IMR-90 (cell line): ENCODE results near the gene PLP1.

Experiments used
- TF ChIP-seq, protein P1 (sequence below): conservative IDR thresholded peaks from 2 replicates; pipeline ENCODE4 v1.5.1; 2012; ENCODE audit warnings: mild to moderate bottlenecking, low read depth, low read length, improper control_type of control experiment
- TF ChIP-seq, protein P2 (sequence below): fragments of 150-350 bp; IDR thresholded peaks from 2 replicates; pipeline ENCODE4 v1.6.1; 2017; ENCODE audit warnings: mild to moderate bottlenecking, antibody characterized with exemption, low read length, low read depth

DNA sequence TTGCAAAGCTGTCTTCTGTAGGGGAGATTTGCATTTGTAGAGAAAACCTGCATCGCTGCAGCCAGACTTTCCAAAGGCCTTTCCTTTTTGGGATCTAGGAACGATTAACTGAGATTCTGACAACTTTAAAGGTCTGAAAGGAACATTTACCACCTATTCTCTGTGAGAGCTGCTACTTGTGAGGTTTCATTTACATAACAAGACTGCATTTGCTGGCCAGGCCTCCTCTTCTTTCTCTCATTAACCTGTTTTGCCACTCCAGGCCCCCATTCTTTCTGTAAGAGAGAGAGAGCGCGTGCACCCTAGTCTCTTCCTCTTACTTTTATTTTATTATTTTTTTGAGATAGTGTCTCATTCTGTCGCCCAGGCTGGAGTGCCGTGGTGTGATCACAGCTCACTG is 34.3 kb upstream of the PLP1 start:
- TF ChIP-seq, protein P1, sequence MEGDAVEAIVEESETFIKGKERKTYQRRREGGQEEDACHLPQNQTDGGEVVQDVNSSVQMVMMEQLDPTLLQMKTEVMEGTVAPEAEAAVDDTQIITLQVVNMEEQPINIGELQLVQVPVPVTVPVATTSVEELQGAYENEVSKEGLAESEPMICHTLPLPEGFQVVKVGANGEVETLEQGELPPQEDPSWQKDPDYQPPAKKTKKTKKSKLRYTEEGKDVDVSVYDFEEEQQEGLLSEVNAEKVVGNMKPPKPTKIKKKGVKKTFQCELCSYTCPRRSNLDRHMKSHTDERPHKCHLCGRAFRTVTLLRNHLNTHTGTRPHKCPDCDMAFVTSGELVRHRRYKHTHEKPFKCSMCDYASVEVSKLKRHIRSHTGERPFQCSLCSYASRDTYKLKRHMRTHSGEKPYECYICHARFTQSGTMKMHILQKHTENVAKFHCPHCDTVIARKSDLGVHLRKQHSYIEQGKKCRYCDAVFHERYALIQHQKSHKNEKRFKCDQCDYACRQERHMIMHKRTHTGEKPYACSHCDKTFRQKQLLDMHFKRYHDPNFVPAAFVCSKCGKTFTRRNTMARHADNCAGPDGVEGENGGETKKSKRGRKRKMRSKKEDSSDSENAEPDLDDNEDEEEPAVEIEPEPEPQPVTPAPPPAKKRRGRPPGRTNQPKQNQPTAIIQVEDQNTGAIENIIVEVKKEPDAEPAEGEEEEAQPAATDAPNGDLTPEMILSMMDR = no peak
- TF ChIP-seq, protein P2, sequence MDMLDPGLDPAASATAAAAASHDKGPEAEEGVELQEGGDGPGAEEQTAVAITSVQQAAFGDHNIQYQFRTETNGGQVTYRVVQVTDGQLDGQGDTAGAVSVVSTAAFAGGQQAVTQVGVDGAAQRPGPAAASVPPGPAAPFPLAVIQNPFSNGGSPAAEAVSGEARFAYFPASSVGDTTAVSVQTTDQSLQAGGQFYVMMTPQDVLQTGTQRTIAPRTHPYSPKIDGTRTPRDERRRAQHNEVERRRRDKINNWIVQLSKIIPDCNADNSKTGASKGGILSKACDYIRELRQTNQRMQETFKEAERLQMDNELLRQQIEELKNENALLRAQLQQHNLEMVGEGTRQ = no peak
